CD4-positive, alpha-beta memory T cell (primary cell): Measurements from ENCODE around the gene EYA2. TPM values are rescaled to one million over a fixed set of nuclear protein-coding genes. Genes with fewer than 3 reads are reported as not detected.
"Not testable (repeated sequence)": the region's sequence is repeated elsewhere in the genome, so short reads cannot be mapped to it uniquely, and the experiment has no call there.

Source experiments
- CTCF ChIA-PET: fragments of 350-600 bp; sonication (Branson Sonifier 250); formaldehyde crosslinking; loops from one replicate; lab custom pipeline; 2021; ENCODE audit warnings: inconsistent platforms; ENCODE audit not compliant: partially characterized antibody; lab: Charles Lee
- POLR2A ChIA-PET: fragments of 350-600 bp; sonication (Branson Sonifier 250); formaldehyde crosslinking; loops from one replicate; lab custom pipeline; 2021; ENCODE audit not compliant: partially characterized antibody; lab: Charles Lee
- DNase-seq, 5 donors: peaks; one replicate each; pipeline versions ENCODE4 v3.0.0 to v3.0.0-alpha.2; 2020 to 2022; ENCODE audit warnings: mixed read lengths in 1 of 5
- H3K27ac ChIP-seq: one replicate; pipeline ENCODE4 v1.7.0; 2013; ENCODE audit warnings: low read depth, low read length
- H3K27me3 ChIP-seq: 2 replicates; pipeline ENCODE4 v1.7.0; 2013; ENCODE audit warnings: mild to moderate bottlenecking, low read length, moderate library complexity; ENCODE audit not compliant: insufficient read depth
- H3K36me3 ChIP-seq: 2 replicates; pipeline ENCODE4 v1.7.0; 2013; ENCODE audit warnings: mild to moderate bottlenecking, low read length, moderate library complexity; ENCODE audit not compliant: insufficient read depth
- H3K4me1 ChIP-seq: 2 replicates; pipeline ENCODE4 v1.7.0; 2013; ENCODE audit warnings: mild to moderate bottlenecking, low read length, moderate library complexity; ENCODE audit not compliant: insufficient read depth
- H3K4me3 ChIP-seq, 2 donors: one replicate each; pipeline ENCODE4 v1.7.0; 2013; ENCODE audit warnings: low read length in 2 of 2, mild to moderate bottlenecking in 1 of 2
- H3K9me3 ChIP-seq, 2 donors: one replicate each; pipeline ENCODE4 v1.7.0; 2013; ENCODE audit warnings: low read length in 2 of 2, control low read depth in 1 of 2; ENCODE audit not compliant: control insufficient read depth in 1 of 2
- H3K27ac Mint-ChIP-seq, 7 donors: one replicate each; pipeline ENCODE4 v1.8.0; 2020 to 2021; ENCODE audit warnings: mixed read lengths in 7 of 7, mild to moderate bottlenecking in 6 of 7, inconsistent platforms in 3 of 7, moderate library complexity in 3 of 7
- H3K27me3 Mint-ChIP-seq, 2 donors: one replicate each; pipeline ENCODE4 v1.8.0; 2020 to 2021; ENCODE audit warnings: mixed read lengths in 2 of 2
- H3K36me3 Mint-ChIP-seq, 2 donors: one replicate each; pipeline ENCODE4 v1.8.0; 2020 to 2021; ENCODE audit warnings: mixed read lengths in 2 of 2, inconsistent platforms in 1 of 2, mild to moderate bottlenecking in 1 of 2
- H3K4me1 Mint-ChIP-seq, 4 donors: one replicate each; pipeline ENCODE4 v1.8.0; 2020 to 2021; ENCODE audit warnings: mixed read lengths in 4 of 4, mild to moderate bottlenecking in 1 of 4
- H3K4me3 Mint-ChIP-seq, 8 donors: one replicate each; pipeline ENCODE4 v1.8.0; 2020 to 2021; ENCODE audit warnings: mixed read lengths in 8 of 8, mild to moderate bottlenecking in 7 of 8, moderate library complexity in 6 of 8, inconsistent platforms in 3 of 8
- H3K9me3 Mint-ChIP-seq, 8 donors: one replicate each; pipeline ENCODE4 v1.8.0; 2020 to 2021; ENCODE audit warnings: mixed read lengths in 8 of 8, mild to moderate bottlenecking in 5 of 8, inconsistent platforms in 3 of 8, moderate library complexity in 1 of 8
- intact Hi-C: fragments of 100-400 bp; cut with micrococcal nuclease; formaldehyde crosslinking; loops from one replicate; pipeline ENCODE4 v1.15.1; 2023
- polyA plus RNA-seq, 2 donors: library from polyadenylated mRNA; unstranded; fragments of 300-500 nt; fragmentation: Illumina TruSeq; gene quantifications; one replicate each; pipeline ENCODE4 v1.2.3, GENCODE V29; 2021
- total RNA-seq, 2 experiments: library from RNA; stranded (reverse); gene quantifications; one replicate each; pipeline ENCODE4 v1.2.3, GENCODE V29; 2021

EYA2 gene
- total and polyA plus RNA-seq, 4 experiments from 2014 or later: not detected

- no peaks in the 10 kb centered on the region for H3K27me3 ChIP-seq
- H3K4me1 ChIP-seq: no peaks in the 10 kb centered on the region
- no peak for DNase-seq
- H3K27ac ChIP-seq: no peak overlapping the region
- H3K9me3 Mint-ChIP-seq: no peaks in the 10 kb centered on the region
- H3K36me3 Mint-ChIP-seq: no peaks in the 10 kb centered on the region
- intact Hi-C loops: no loop called here
- no peaks in the 10 kb centered on the region for H3K4me1 Mint-ChIP-seq
- ChIA-PET CTCF (no interaction called here), POLR2A (no interaction called here)
- H3K9me3 ChIP-seq: no peaks in the 10 kb centered on the region
- H3K27me3 Mint-ChIP-seq: peaks cover 8 to 25% of the 10 kb centered on the region in 2 donors
- no peaks in the 10 kb centered on the region for H3K36me3 ChIP-seq
- no peak overlapping the region for H3K4me3 ChIP-seq
- no peak overlapping the region for H3K4me3 Mint-ChIP-seq
- no peak overlapping the region for H3K27ac Mint-ChIP-seq
Measured at GRCh38 chr20:46879386-46879785, 15.3 kb upstream of the EYA2 start.

GRCh38 chr20:46879963-46880362, 14.7 kb upstream of the EYA2 start:
- H3K4me1 ChIP-seq, POLR2A ChIA-PET, H3K27ac Mint-ChIP-seq, H3K27me3 ChIP-seq, intact Hi-C loops, H3K9me3 Mint-ChIP-seq, H3K4me1 Mint-ChIP-seq, CTCF ChIA-PET, H3K9me3 ChIP-seq, H3K4me3 ChIP-seq, H3K36me3 Mint-ChIP-seq, DNase-seq, H3K36me3 ChIP-seq, H3K27ac ChIP-seq: not testable (repeated sequence)
- Mint-ChIP-seq H3K27me3 (peaks cover 8 to 23% of the 10 kb centered on the region in 2 donors), H3K4me3 (peak overlapping the region in 1 of 8 donors; percentile 59)

GRCh38 chr20:46883892-46884291, 10.8 kb upstream of the EYA2 start:
- H3K4me3 ChIP-seq: no peak overlapping the region
- Mint-ChIP-seq H3K9me3 (no peaks in the 10 kb centered on the region), H3K36me3 (no peaks in the 10 kb centered on the region), H3K27ac (no peak overlapping the region), H3K27me3 (peaks cover 14 to 29% of the 10 kb centered on the region in 2 donors), H3K4me1 (no peaks in the 10 kb centered on the region), H3K4me3 (no peak overlapping the region)
- no peaks in the 10 kb centered on the region for H3K4me1 ChIP-seq
- no peak overlapping the region for H3K27ac ChIP-seq
- ChIA-PET POLR2A (no interaction called here), CTCF (no interaction called here)
- H3K9me3 ChIP-seq: no peaks in the 10 kb centered on the region
- DNase-seq: no peak
- intact Hi-C loops: no loop called here
- H3K27me3 ChIP-seq: no peaks in the 10 kb centered on the region
- H3K36me3 ChIP-seq: no peaks in the 10 kb centered on the region

GRCh38 chr20:46890682-46891081, 4.0 kb upstream of the EYA2 start:
- DNase-seq: no peak
- H3K27ac ChIP-seq: no peak overlapping the region
- H3K4me1 ChIP-seq: no peaks in the 10 kb centered on the region
- Mint-ChIP-seq H3K36me3 (no peaks in the 10 kb centered on the region), H3K27ac (no peak overlapping the region), H3K9me3 (peaks cover 0 to 11% (median 5%) of the 10 kb centered on the region in 8 donors), H3K4me3 (no peak overlapping the region), H3K27me3 (peaks cover 28 to 36% of the 10 kb centered on the region in 2 donors), H3K4me1 (no peaks in the 10 kb centered on the region)
- H3K27me3 ChIP-seq: peaks cover 9% of the 10 kb centered on the region
- no peaks in the 10 kb centered on the region for H3K9me3 ChIP-seq
- no peak overlapping the region for H3K4me3 ChIP-seq
- intact Hi-C loops: no loop called here
- ChIA-PET CTCF (no interaction called here), POLR2A (no interaction called here)
- no peaks in the 10 kb centered on the region for H3K36me3 ChIP-seq

- H3K9me3 ChIP-seq: no peaks in the 10 kb centered on the region
- H3K36me3 Mint-ChIP-seq: no peaks in the 10 kb centered on the region
- no peak overlapping the region for H3K27ac Mint-ChIP-seq
Measured at GRCh38 chr20:46893051-46893450, 1.6 kb upstream of the EYA2 start.

GRCh38 chr20:46893877-46894578, 615 bp upstream of the EYA2 start:
- H3K4me3 Mint-ChIP-seq: no peak overlapping the region
- intact Hi-C loops: no loop called here
- no peak overlapping the region for H3K27ac Mint-ChIP-seq
- Histone ChIP-seq H3K4me3 (no peak overlapping the region), H3K4me1 (no peaks in the 10 kb centered on the region), H3K9me3 (no peaks in the 10 kb centered on the region), H3K27ac (no peak overlapping the region), H3K36me3 (no peaks in the 10 kb centered on the region), H3K27me3 (peaks cover 17% of the 10 kb centered on the region)
- ChIA-PET POLR2A (no interaction called here), CTCF (no interaction called here)
- H3K4me1 Mint-ChIP-seq: no peaks in the 10 kb centered on the region
- H3K36me3 Mint-ChIP-seq: no peaks in the 10 kb centered on the region
- peaks cover 1 to 11% (median 5%) of the 10 kb centered on the region in 8 donors for H3K9me3 Mint-ChIP-seq
- H3K27me3 Mint-ChIP-seq: peaks cover 27 to 47% of the 10 kb centered on the region in 2 donors
- DNase-seq: no peak

More at GRCh38 chr20:46893051-46893450, 1.6 kb upstream of the EYA2 start:
- H3K27me3 Mint-ChIP-seq: peaks cover 29 to 46% of the 10 kb centered on the region in 2 donors
- peaks cover 1 to 11% (median 5%) of the 10 kb centered on the region in 8 donors for H3K9me3 Mint-ChIP-seq
- H3K36me3 ChIP-seq: no peaks in the 10 kb centered on the region
- H3K4me1 ChIP-seq: no peaks in the 10 kb centered on the region
- no peak for DNase-seq
- intact Hi-C loops: no loop called here
- no peak overlapping the region for H3K27ac ChIP-seq
- no peaks in the 10 kb centered on the region for H3K4me1 Mint-ChIP-seq
- no peak overlapping the region for H3K4me3 Mint-ChIP-seq
- POLR2A ChIA-PET: no interaction called here
- peaks cover 17% of the 10 kb centered on the region for H3K27me3 ChIP-seq
- CTCF ChIA-PET: no interaction called here
- H3K4me3 ChIP-seq: no peak overlapping the region

- CTCF ChIA-PET: no interaction called here
- POLR2A ChIA-PET: no interaction called here
- peaks cover 17% of the 10 kb centered on the region for H3K27me3 ChIP-seq
Measured at GRCh38 chr20:46894971-46895905, 595 bp downstream of the EYA2 start.

More at GRCh38 chr20:46894971-46895905, 595 bp downstream of the EYA2 start:
- Mint-ChIP-seq H3K9me3 (peaks cover 1 to 11% (median 5%) of the 10 kb centered on the region in 8 donors), H3K4me3 (no peak overlapping the region), H3K27me3 (peaks cover 29 to 50% of the 10 kb centered on the region in 2 donors), H3K4me1 (no peaks in the 10 kb centered on the region), H3K36me3 (no peaks in the 10 kb centered on the region), H3K27ac (no peak overlapping the region)
- Histone ChIP-seq H3K4me1 (no peaks in the 10 kb centered on the region), H3K36me3 (no peaks in the 10 kb centered on the region), H3K9me3 (no peaks in the 10 kb centered on the region), H3K4me3 (no peak overlapping the region), H3K27ac (no peak overlapping the region)
- intact Hi-C loops: no loop called here
- DNase-seq: no peak
